HepG2 (cell line): ENCODE measurements around the gene SLC38A2. TPM values are rescaled to one million over a fixed set of nuclear protein-coding genes. Genes with fewer than 3 reads are reported as not detected.

Experiments
- ATAC-seq: fragments of 200-7000 bp; cut with Tn5 transposase; 3 replicates; pipeline ENCODE4 v1.9.1; 2020; ENCODE audit warnings: mild to moderate bottlenecking, moderate library complexity
- BruUV-seq: library from RNA; stranded (reverse); fragments of 400-500 nt; replicated peaks from 2 replicates; lab custom pipeline; 2021; lab: Mats Ljungman, UMichigan
- CTCF ChIA-PET: fragments of 300-600 bp; formaldehyde crosslinking; extraction: SDS; loops from one replicate; lab custom pipeline; 2021; ENCODE audit warnings: low total read pairs, inconsistent platforms, low intra/inter-chr PET ratio; lab: Yijun Ruan, JAX
- POLR2A ChIA-PET: fragments of 350-600 bp; sonication (Branson Sonifier 250); formaldehyde crosslinking; loops from one replicate; lab custom pipeline; 2020; ENCODE audit warnings: antibody characterized with exemption, inconsistent platforms; lab: Yijun Ruan, JAX
- DNase-seq: peaks from one replicate; pipeline ENCODE4 v3.0.0-alpha.2; 2015; ENCODE audit warnings: low spot score
- FAIRE-seq: peaks from 3 replicates; lab custom pipeline; 2011; peaks lifted over from hg19 to GRCh38; lab: Jason Lieb, UNC
- H2AFZ ChIP-seq: one replicate; pipeline ENCODE4 v1.6.1; 2011; ENCODE audit warnings: low read length, inconsistent platforms
- H3K27ac ChIP-seq: fragments of 300-600 bp; 3 replicates; pipeline ENCODE4 v1.8.0; 2011; ENCODE audit warnings: mixed run types, mild to moderate bottlenecking, mixed read lengths, low read length, inconsistent platforms; ENCODE audit not compliant: insufficient read depth; ENCODE audit errors: extremely low read length
- H3K27me3 ChIP-seq, 2 experiments: fragments of 200-600 bp in 1 of 2; 2 replicates in 1 of 2; 3 replicates in 1 of 2; pipeline versions ENCODE4 v1.6.0 to v1.8.0; 2011; ENCODE audit warnings: low read length in 2 of 2, mild to moderate bottlenecking in 2 of 2, moderate library complexity in 2 of 2, inconsistent platforms in 1 of 2; ENCODE audit not compliant: insufficient read depth in 2 of 2, control insufficient read depth in 1 of 2
- H3K36me3 ChIP-seq, 2 experiments: fragments of 200-600 bp in 1 of 2; replicated peaks in 1 of 2; 2 replicates in 1 of 2; 3 replicates in 1 of 2; pipeline versions ENCODE4 v1.5.1 to v1.8.0; 2011; ENCODE audit warnings: low read length in 2 of 2, inconsistent platforms in 1 of 2; ENCODE audit not compliant: insufficient read depth in 2 of 2, control insufficient read depth in 1 of 2
- H3K4me1 ChIP-seq: 2 replicates; pipeline ENCODE4 v1.5.1; 2012; ENCODE audit warnings: low read length, inconsistent platforms; ENCODE audit not compliant: insufficient read depth
- H3K4me2 ChIP-seq: 2 replicates; pipeline ENCODE4 v1.6.0; 2011; ENCODE audit warnings: low read depth, low read length, inconsistent platforms
- H3K4me3 ChIP-seq, 3 experiments: fragments of 200-600 bp in 1 of 3; sonication (generic), shearing (Covaris generic) in 1 of 3; replicated peaks in 1 of 3; 2 replicates each; pipeline ENCODE4 v1.5.1; 2011 to 2016; ENCODE audit warnings: low read length in 3 of 3, inconsistent platforms in 2 of 3, low read depth in 2 of 3, mild to moderate bottlenecking in 2 of 3, control low read depth in 1 of 3, mixed read lengths in 1 of 3; ENCODE audit not compliant: insufficient read depth in 1 of 3
- H3K79me2 ChIP-seq: one replicate; pipeline ENCODE4 v1.6.1; 2011; ENCODE audit warnings: low read length, inconsistent platforms; ENCODE audit not compliant: insufficient read depth
- H3K9ac ChIP-seq: 2 replicates; pipeline ENCODE4 v1.6.0; 2011; ENCODE audit warnings: mild to moderate bottlenecking, low read depth, low read length, inconsistent platforms; ENCODE audit not compliant: insufficient read depth
- H3K9me3 ChIP-seq: 2 replicates; pipeline ENCODE4 v1.5.1; 2012; ENCODE audit warnings: mild to moderate bottlenecking, low read length
- H4K20me1 ChIP-seq: 2 replicates; pipeline ENCODE4 v1.6.0; 2011; ENCODE audit warnings: inconsistent platforms, mild to moderate bottlenecking, low read length, moderate library complexity; ENCODE audit not compliant: insufficient read depth
- ELF4 ChIP-seq: sonication (generic); formaldehyde crosslinking; IDR thresholded peaks from 2 replicates; pipeline ENCODE4 v1.5.0; 2020; ENCODE audit warnings: missing genetic modification reagents, mild to moderate bottlenecking, moderate library complexity, borderline replicate concordance
- MAF1 ChIP-seq: sonication (generic); formaldehyde crosslinking; IDR thresholded peaks from 2 replicates; pipeline ENCODE4 v1.5.0; 2020; ENCODE audit warnings: missing genetic modification reagents, borderline replicate concordance
- MEIS2 ChIP-seq: sonication (generic); formaldehyde crosslinking; IDR thresholded peaks from 2 replicates; pipeline ENCODE4 v1.9.0; 2021; ENCODE audit warnings: mild to moderate bottlenecking, missing genetic modification reagents
- MIXL1 ChIP-seq: IDR thresholded peaks from 2 replicates; pipeline ENCODE4 v1.6.1; 2016
- SMAD3 ChIP-seq: sonication (generic); formaldehyde crosslinking; IDR thresholded peaks from 2 replicates; pipeline ENCODE4 v1.4.0; 2020; ENCODE audit warnings: missing genetic modification reagents
- TARDBP ChIP-seq: sonication (generic); formaldehyde crosslinking; IDR thresholded peaks from 2 replicates; pipeline ENCODE4 v1.8.0; 2022; ENCODE audit warnings: mild to moderate bottlenecking, missing genetic modification reagents
- ZNF12 ChIP-seq: sonication (generic); formaldehyde crosslinking; IDR thresholded peaks from 2 replicates; pipeline ENCODE4 v1.5.0; 2020; ENCODE audit warnings: missing genetic modification reagents
- ZNF207 ChIP-seq: fragments of 450-650 bp; IDR thresholded peaks from 2 replicates; pipeline ENCODE4 v1.6.1; 2016; ENCODE audit warnings: antibody characterized with exemption, borderline replicate concordance
- ZNF33A ChIP-seq: sonication (generic); formaldehyde crosslinking; IDR thresholded peaks from 2 replicates; pipeline ENCODE4 v1.5.1; 2020; ENCODE audit warnings: missing genetic modification reagents, mild to moderate bottlenecking, moderate library complexity, borderline replicate concordance
- ZNF543 ChIP-seq: sonication (generic); formaldehyde crosslinking; IDR thresholded peaks from 2 replicates; pipeline ENCODE4 v1.4.0; 2020; ENCODE audit warnings: mild to moderate bottlenecking, missing genetic modification reagents
- ZNF549 ChIP-seq: sonication (generic); formaldehyde crosslinking; IDR thresholded peaks from 2 replicates; pipeline ENCODE4 v1.5.0; 2020; ENCODE audit warnings: missing genetic modification reagents
- ZNF564 ChIP-seq: sonication (generic); formaldehyde crosslinking; IDR thresholded peaks from 2 replicates; pipeline ENCODE4 v1.8.1; 2023; ENCODE audit warnings: mild to moderate bottlenecking, missing genetic modification reagents
- WGBS: methylation state at CpG from one replicate; pipeline ENCODE4 v1.1.6; 2017; ENCODE audit warnings: low lambda C conversion rate; 5-methylcytosine and 5-hydroxymethylcytosine counted together
- in situ Hi-C: cut with HindIII; loops from 2 replicates; pipeline ENCODE4 v1.10.0; 2017; ENCODE audit warnings: low pct_unique_long_range_greater_than_20kb; ENCODE audit not compliant: extremely low pct_ligation_motif_present
- intact Hi-C: fragments of 100-400 bp; cut with micrococcal nuclease; formaldehyde crosslinking; loops from one replicate; pipeline ENCODE4 v1.10.0; 2022; ENCODE audit not compliant: unreplicated experiment
- polyA plus RNA-seq, 8 experiments: library from polyadenylated mRNA; depleted of rRNA in 3 of 8; stranded (reverse) in 7 of 8; unstranded in 1 of 8; fragments of >200 nt; fragmentation: Illumina TruSeq in 4 of 8; extraction: Trizol in 4 of 8; gene quantifications; 2 replicates each; pipeline versions ENCODE4 v1.2.1 to v1.2.3, GENCODE V29; 2011 to 2016; ENCODE audit warnings: low read depth in 4 of 8, missing spikeins in 1 of 8, mixed read lengths in 1 of 8; ENCODE audit not compliant: insufficient read depth in 1 of 8
- total RNA-seq, 5 experiments: library from RNA; depleted of rRNA; stranded (reverse); fragments of >200 nt; fragmentation: Illumina TruSeq; extraction: Trizol; gene quantifications; 2 replicates each; pipeline ENCODE4 v1.2.3, GENCODE V29; 2016; ENCODE audit warnings: low read depth in 1 of 5
- TF ChIP-seq, protein P1 (sequence below): sonication (generic); formaldehyde crosslinking; IDR thresholded peaks from 2 replicates; pipeline ENCODE4 v1.5.0; 2020; ENCODE audit warnings: mild to moderate bottlenecking, low read depth, missing genetic modification reagents, borderline replicate concordance
- TF ChIP-seq, protein P2 (sequence below): sonication (generic); formaldehyde crosslinking; IDR thresholded peaks from 2 replicates; pipeline ENCODE4 v1.4.0; 2020; ENCODE audit warnings: missing genetic modification reagents, borderline replicate concordance

The SLC38A2 gene
- total and polyA plus RNA-seq, 2 of the 13 experiments (the other 11 are each of a cell fraction or from before 2014, with no cell fraction given) = 368 to 880 TPM

DNA sequence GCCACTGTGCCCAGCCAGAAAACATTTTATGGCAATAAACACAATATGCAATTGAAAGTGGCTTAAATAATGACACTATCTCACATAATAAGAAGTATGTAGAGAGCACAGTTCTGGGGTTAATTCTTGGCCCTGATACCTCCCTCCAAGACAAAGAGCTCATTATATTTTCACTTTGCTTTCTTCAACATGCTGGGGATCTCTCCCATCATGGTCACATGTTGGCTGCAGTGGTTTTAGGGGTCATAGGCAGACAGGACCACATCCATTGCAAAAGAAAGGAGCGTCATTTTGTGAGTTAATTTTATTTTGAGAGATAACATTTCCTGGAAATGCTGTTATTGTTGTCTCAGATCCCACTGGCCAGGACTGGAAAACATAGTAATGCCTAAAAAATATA, 8.3 kb upstream of the SLC38A2 start:
- Histone ChIP-seq H3K4me2 (no peak overlapping the region), H4K20me1 (no peaks in the 10 kb centered on the region), H3K79me2 (peaks cover 22% of the 10 kb centered on the region), H3K27me3 (no peaks in the 10 kb centered on the region; a peak in 1 of 5 replicates), H3K27ac (no peak overlapping the region), H2AFZ (no peak overlapping the region), H3K9ac (no peak overlapping the region), H3K9me3 (no peaks in the 10 kb centered on the region), H3K4me3 (no peak overlapping the region), H3K4me1 (peaks cover 68% of the 10 kb centered on the region), H3K36me3 (no peaks in the 10 kb centered on the region; a peak in 1 of 5 replicates)
- POLR2A ChIA-PET = no interaction called here
- ATAC-seq (no peak), FAIRE-seq (no peak), DNase-seq (no peak)
- CTCF ChIA-PET = no interaction called here
- TF ChIP-seq MEIS2 (no peak), ZNF549 (CRISPR knock-in tag) (no peak), ZNF543 (no peak)
- no TSS peak for BruUV-seq
- WGBS = 91% methylated on average over 1 of the region's 1 CpG
- intact Hi-C loops (no loop called here), in situ Hi-C loops (no loop called here)

DNA sequence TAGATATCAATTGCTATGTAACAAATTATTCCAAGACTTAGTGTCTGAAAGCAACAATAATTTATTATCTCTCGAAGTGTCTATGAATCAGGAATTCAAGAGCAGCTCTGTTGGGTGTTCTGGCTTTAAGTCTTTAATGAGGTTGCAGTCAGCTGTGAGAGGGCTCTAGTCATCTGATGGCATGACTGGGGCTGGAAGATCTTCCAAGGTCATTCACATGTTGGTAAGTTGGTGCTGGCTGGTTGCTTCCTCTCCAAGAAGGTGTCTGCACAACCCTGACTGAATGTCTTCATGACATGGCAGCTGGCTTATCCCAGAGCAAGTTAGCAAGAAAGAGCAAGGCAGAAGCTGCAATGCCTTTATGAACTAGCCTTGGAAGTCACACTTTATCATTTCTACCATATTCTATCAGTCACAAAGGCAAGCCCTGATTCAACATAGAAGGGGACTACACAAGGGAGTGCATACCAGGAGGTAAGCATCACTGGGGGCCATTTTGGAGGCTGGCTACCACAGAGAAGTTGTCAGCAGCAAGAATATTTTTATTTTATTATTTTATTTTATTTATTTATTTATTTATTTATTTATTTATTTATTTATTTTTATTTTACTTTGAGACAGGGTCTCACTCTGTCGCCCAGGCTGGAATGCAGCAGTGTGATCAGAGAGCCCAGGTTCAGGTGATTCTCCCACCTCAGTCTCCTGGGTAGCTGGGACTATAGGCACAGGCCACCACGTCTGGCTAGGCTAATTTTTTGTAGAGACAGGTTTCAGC, 7.6 kb upstream of the SLC38A2 start:
- Histone ChIP-seq H4K20me1 (no peaks in the 10 kb centered on the region), H3K4me3 (no peak overlapping the region), H3K4me2 (no peak overlapping the region), H3K27me3 (no peaks in the 10 kb centered on the region; a peak in 1 of 5 replicates), H3K27ac (no peak overlapping the region), H3K79me2 (peaks cover 18% of the 10 kb centered on the region), H2AFZ (no peak overlapping the region), H3K36me3 (no peaks in the 10 kb centered on the region; a peak in 1 of 5 replicates), H3K4me1 (peaks cover 68% of the 10 kb centered on the region), H3K9ac (no peak overlapping the region), H3K9me3 (no peaks in the 10 kb centered on the region)
- WGBS = 97% methylated on average over 3 of the region's 3 CpGs
- BruUV-seq = no TSS peak
- ChIA-PET CTCF (no interaction called here), POLR2A (no interaction called here)
- FAIRE-seq (no peak), DNase-seq (no peak), ATAC-seq (no peak)
- in situ Hi-C loops (no loop called here), intact Hi-C loops (no loop called here)
- no peak for TF ChIP-seq SMAD3
- no peak for TF ChIP-seq ZNF33A
- TF ChIP-seq MIXL1 (CRISPR knock-in tag) = no peak
- no peak for TF ChIP-seq ELF4 (CRISPR knock-in tag)
- TF ChIP-seq ZNF564 = no peak
- no peak for TF ChIP-seq MAF1
- TF ChIP-seq, protein P1, sequence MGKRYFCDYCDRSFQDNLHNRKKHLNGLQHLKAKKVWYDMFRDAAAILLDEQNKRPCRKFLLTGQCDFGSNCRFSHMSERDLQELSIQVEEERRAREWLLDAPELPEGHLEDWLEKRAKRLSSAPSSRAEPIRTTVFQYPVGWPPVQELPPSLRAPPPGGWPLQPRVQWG (CRISPR knock-in tag) = no peak
- TF ChIP-seq, protein P2, sequence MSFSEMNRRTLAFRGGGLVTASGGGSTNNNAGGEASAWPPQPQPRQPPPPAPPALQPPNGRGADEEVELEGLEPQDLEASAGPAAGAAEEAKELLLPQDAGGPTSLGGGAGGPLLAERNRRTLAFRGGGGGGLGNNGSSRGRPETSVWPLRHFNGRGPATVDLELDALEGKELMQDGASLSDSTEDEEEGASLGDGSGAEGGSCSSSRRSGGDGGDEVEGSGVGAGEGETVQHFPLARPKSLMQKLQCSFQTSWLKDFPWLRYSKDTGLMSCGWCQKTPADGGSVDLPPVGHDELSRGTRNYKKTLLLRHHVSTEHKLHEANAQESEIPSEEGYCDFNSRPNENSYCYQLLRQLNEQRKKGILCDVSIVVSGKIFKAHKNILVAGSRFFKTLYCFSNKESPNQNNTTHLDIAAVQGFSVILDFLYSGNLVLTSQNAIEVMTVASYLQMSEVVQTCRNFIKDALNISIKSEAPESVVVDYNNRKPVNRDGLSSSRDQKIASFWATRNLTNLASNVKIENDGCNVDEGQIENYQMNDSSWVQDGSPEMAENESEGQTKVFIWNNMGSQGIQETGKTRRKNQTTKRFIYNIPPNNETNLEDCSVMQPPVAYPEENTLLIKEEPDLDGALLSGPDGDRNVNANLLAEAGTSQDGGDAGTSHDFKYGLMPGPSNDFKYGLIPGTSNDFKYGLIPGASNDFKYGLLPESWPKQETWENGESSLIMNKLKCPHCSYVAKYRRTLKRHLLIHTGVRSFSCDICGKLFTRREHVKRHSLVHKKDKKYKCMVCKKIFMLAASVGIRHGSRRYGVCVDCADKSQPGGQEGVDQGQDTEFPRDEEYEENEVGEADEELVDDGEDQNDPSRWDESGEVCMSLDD = no peak
- TF ChIP-seq ZNF12 (CRISPR knock-in tag) = no peak
- TF ChIP-seq ZNF207 = no peak
- TF ChIP-seq TARDBP (CRISPR knock-in tag) = no peak
